ENCODE results near the gene UQCRH. TPM values are rescaled to one million over a fixed set of nuclear protein-coding genes. Genes with fewer than 3 reads are reported as not detected.

Gene UQCRH
- total RNA-seq, 1 experiment from 2014 or later: 663 TPM

- TF ChIP-seq NR2C2 (CRISPR knock-in tag; IDR thresholded peaks at IDR 0.05): no peak
- TF ChIP-seq EMX1 (CRISPR knock-in tag; IDR thresholded peaks at IDR 0.05): no peak
Observed at GRCh38 chr1:46362158-46362557, 58.7 kb downstream of the UQCRH start (continued).

- ChIA-PET POLR2A (no interaction called here), CTCF (interaction anchor here (1.0 kb wide), 1 partner anchor 139 kb away, joined by 3 read pairs; no protein-coding TSS in a partner anchor)
- Mint-ChIP-seq H3K4me3 (no peak overlapping the region), H3K9me3 (no peaks in the 10 kb centered on the region), H3K36me3 (peaks cover 39% of the 10 kb centered on the region), H3K27me3 (ENCODE audit: low read depth) (no peaks in the 10 kb centered on the region), H3K27ac (no peak overlapping the region), H3K4me1 (no peaks in the 10 kb centered on the region)
- no peak for DNase-seq (ENCODE audit: low spot score)
- TF ChIP-seq HMGA2 (CRISPR knock-in tag; IDR thresholded peaks at IDR 0.05) (no peak), RORB (CRISPR knock-in tag; IDR thresholded peaks at IDR 0.05) (no peak), ZNF121 (CRISPR knock-in tag; IDR thresholded peaks at IDR 0.05) (no peak), ZSCAN18 (CRISPR knock-in tag; IDR thresholded peaks at IDR 0.05) (no peak), CTCF (IDR thresholded peaks at IDR 0.05) (no peak), EMX1 (CRISPR knock-in tag; IDR thresholded peaks at IDR 0.05) (no peak), SOX15 (CRISPR knock-in tag; IDR thresholded peaks at IDR 0.05) (no peak), MLX (CRISPR knock-in tag; IDR thresholded peaks at IDR 0.05) (no peak), HMGXB4 (CRISPR knock-in tag; IDR thresholded peaks at IDR 0.05) (no peak), ZNF219 (CRISPR knock-in tag; IDR thresholded peaks at IDR 0.05; ENCODE audit: borderline replicate concordance) (no peak), IRF2 (CRISPR knock-in tag; IDR thresholded peaks at IDR 0.05; ENCODE audit: borderline replicate concordance, low read depth) (no peak), MYBL2 (CRISPR knock-in tag; IDR thresholded peaks at IDR 0.05) (no peak)
- ATAC-seq: no peak
Observed at GRCh38 chr1:46363121-46363520, 59.6 kb downstream of the UQCRH start.

GRCh38 chr1:46364612-46365011, 61.1 kb downstream of the UQCRH start:
- ChIA-PET CTCF (interaction anchor here (0.5 to 1.2 kb wide), 4 partner anchors 9 to 82 kb away, joined by 4 to 7 read pairs (median 5); no protein-coding TSS in a partner anchor), POLR2A (no interaction called here)
- ATAC-seq (no peak), DNase-seq (ENCODE audit: low spot score) (no peak)
- H3K36me3 Mint-ChIP-seq: peaks cover 36% of the 10 kb centered on the region
- H3K27me3 Mint-ChIP-seq (ENCODE audit: low read depth): no peaks in the 10 kb centered on the region
- H3K4me1 Mint-ChIP-seq: peaks cover 4% of the 10 kb centered on the region
- H3K27ac Mint-ChIP-seq: no peak overlapping the region
- H3K9me3 Mint-ChIP-seq: no peaks in the 10 kb centered on the region
- no peak overlapping the region for H3K4me3 Mint-ChIP-seq
- TF ChIP-seq GTF2I (CRISPR knock-in tag; conservative IDR thresholded peaks at IDR 0.05): no peak
- TF ChIP-seq ATF2 (CRISPR knock-in tag; IDR thresholded peaks at IDR 0.05; ENCODE audit: borderline replicate concordance, low read depth): no peak
- no peak for TF ChIP-seq CBFB (CRISPR knock-in tag; IDR thresholded peaks at IDR 0.05; ENCODE audit: low read depth)
- TF ChIP-seq RORB (CRISPR knock-in tag; IDR thresholded peaks at IDR 0.05): no peak
- no peak for TF ChIP-seq ERG (CRISPR knock-in tag; IDR thresholded peaks at IDR 0.05)
- TF ChIP-seq ZNF263 (CRISPR knock-in tag; IDR thresholded peaks at IDR 0.05; ENCODE audit: low read depth): no peak
- TF ChIP-seq NFE2L1 (CRISPR knock-in tag; IDR thresholded peaks at IDR 0.05): no peak
- TF ChIP-seq ELF4 (CRISPR knock-in tag; IDR thresholded peaks at IDR 0.05; ENCODE audit: low read depth): no peak
- no peak for TF ChIP-seq ZBTB21 (CRISPR knock-in tag; IDR thresholded peaks at IDR 0.05; ENCODE audit: borderline replicate concordance)
- no peak for TF ChIP-seq CREM (CRISPR knock-in tag; IDR thresholded peaks at IDR 0.05)
- TF ChIP-seq GRHL2 (CRISPR knock-in tag; IDR thresholded peaks at IDR 0.05; ENCODE audit: insufficient replicate concordance, severe bottlenecking): no peak
- TF ChIP-seq MLX (CRISPR knock-in tag; IDR thresholded peaks at IDR 0.05): no peak
- TF ChIP-seq CDX4 (CRISPR knock-in tag; IDR thresholded peaks at IDR 0.05; ENCODE audit: borderline replicate concordance): no peak
- TF ChIP-seq NFYB (CRISPR knock-in tag; conservative IDR thresholded peaks at IDR 0.05; ENCODE audit: low read depth): no peak
- TF ChIP-seq NR2C2 (CRISPR knock-in tag; IDR thresholded peaks at IDR 0.05): no peak
